Smooth muscle cell (in vitro differentiated cells): ENCODE results near the gene ETFA. TPM values are rescaled to one million over a fixed set of nuclear protein-coding genes. Genes with fewer than 3 reads are reported as not detected.
"Not testable (repeated sequence)": the region's sequence is repeated elsewhere in the genome, so short reads cannot be mapped to it uniquely, and the experiment has no call there.

Source experiments
- DNase-seq: peaks from one replicate; lab custom pipeline; 2025; ENCODE audit not compliant: unreplicated experiment; lab: John Stamatoyannopoulos, UW
- H2AFZ ChIP-seq: fragments of 200-600 bp; sonication (generic); 2 replicates; pipeline ENCODE4 v1.6.0; 2016; ENCODE audit warnings: antibody characterized with exemption, low read depth, mild to moderate bottlenecking
- H3F3A ChIP-seq: fragments of 200-600 bp; sonication (generic); 2 replicates; pipeline ENCODE4 v1.6.0; 2017; ENCODE audit warnings: antibody characterized with exemption, low read depth
- H3K27ac ChIP-seq: fragments of 200-600 bp; sonication (generic); 2 replicates; pipeline ENCODE4 v1.5.1; 2016; ENCODE audit warnings: low read depth, mild to moderate bottlenecking
- H3K27me3 ChIP-seq: fragments of 200-600 bp; sonication (generic); 2 replicates; pipeline ENCODE4 v1.6.1; 2016; ENCODE audit warnings: low read depth, mild to moderate bottlenecking
- H3K36me3 ChIP-seq: fragments of 200-600 bp; sonication (generic); 2 replicates; pipeline ENCODE4 v1.5.1; 2016; ENCODE audit warnings: low read depth
- H3K4me1 ChIP-seq: fragments of 200-600 bp; sonication (generic); 2 replicates; pipeline ENCODE4 v1.5.1; 2016; ENCODE audit warnings: low read depth
- H3K4me2 ChIP-seq: fragments of 200-600 bp; sonication (generic); 2 replicates; pipeline ENCODE4 v1.6.0; 2016; ENCODE audit warnings: mild to moderate bottlenecking
- H3K4me3 ChIP-seq: fragments of 200-600 bp; sonication (generic); 2 replicates; pipeline ENCODE4 v1.5.1; 2016; ENCODE audit warnings: mild to moderate bottlenecking
- H3K79me2 ChIP-seq: fragments of 200-600 bp; sonication (generic); 2 replicates; pipeline ENCODE4 v1.6.0; 2016; ENCODE audit warnings: low read depth, mild to moderate bottlenecking
- H3K9ac ChIP-seq: fragments of 200-600 bp; sonication (generic); 2 replicates; pipeline ENCODE4 v1.6.0; 2016; ENCODE audit warnings: low read depth
- H3K9me3 ChIP-seq: fragments of 200-600 bp; sonication (generic); replicated peaks from 2 replicates; pipeline ENCODE4 v1.5.1; 2016; ENCODE audit warnings: low read depth
- H4K20me1 ChIP-seq: fragments of 200-600 bp; sonication (generic); 2 replicates; pipeline ENCODE4 v1.6.0; 2016; ENCODE audit warnings: low read depth
- CTCF ChIP-seq: fragments of 200-600 bp; sonication (generic); IDR thresholded peaks from 2 replicates; pipeline ENCODE4 v1.5.1; 2017; ENCODE audit warnings: borderline replicate concordance, mild to moderate bottlenecking, antibody characterized with exemption; ENCODE audit not compliant: insufficient read depth, poor library complexity, severe bottlenecking
- WGBS: methylation state at CpG from one replicate; pipeline ENCODE4 v1.1.7; 2016; ENCODE audit warnings: low lambda C conversion rate; 5-methylcytosine and 5-hydroxymethylcytosine counted together
- polyA plus RNA-seq: library from polyadenylated mRNA; unstranded; fragments of >200 nt; fragmentation: Nextera tagmentation; extraction: Ambion mirVana; gene quantifications from 2 replicates; pipeline ENCODE4 v1.2.1, GENCODE V29; 2016
- total RNA-seq: library from RNA; depleted of rRNA; stranded (reverse); fragments of >200 nt; gene quantifications from 2 replicates; pipeline ENCODE4 v1.2.3, GENCODE V29; 2014

ETFA gene
- total and polyA plus RNA-seq, 2 experiments from 2014 or later: 98.0 to 119 TPM

- H3K9ac ChIP-seq: no peak overlapping the region
- no peaks in the 10 kb centered on the region for H3K27me3 ChIP-seq
- H3F3A ChIP-seq: no peaks in the 10 kb centered on the region
- H3K27ac ChIP-seq: no peak overlapping the region
- no peak overlapping the region for H3K4me3 ChIP-seq
- peaks cover 97% of the 10 kb centered on the region for H4K20me1 ChIP-seq
- no peak overlapping the region for H3K4me2 ChIP-seq
- H3K79me2 ChIP-seq: peaks cover 93% of the 10 kb centered on the region
- no peak for TF ChIP-seq CTCF
- no peaks in the 10 kb centered on the region for H3K9me3 ChIP-seq
- H3K36me3 ChIP-seq: no peaks in the 10 kb centered on the region
- no peak for DNase-seq
- H3K4me1 ChIP-seq: no peaks in the 10 kb centered on the region
- H2AFZ ChIP-seq: no peak overlapping the region
- WGBS: 100% methylated on average over 1 of the region's 1 CpG
Observed at GRCh38 chr15:76296849-76297248, 14.4 kb downstream of the ETFA start.

- H3K4me2 ChIP-seq, H2AFZ ChIP-seq, DNase-seq, H3K4me1 ChIP-seq, H3K9ac ChIP-seq, H3K36me3 ChIP-seq, H3K27ac ChIP-seq, H3F3A ChIP-seq, H3K9me3 ChIP-seq, H3K4me3 ChIP-seq, H3K27me3 ChIP-seq: not testable (repeated sequence)
- Histone ChIP-seq H4K20me1 (peaks cover 89% of the 10 kb centered on the region), H3K79me2 (peaks cover 72% of the 10 kb centered on the region)
- 95% methylated on average over 1 of the region's 1 CpG for WGBS
Observed at GRCh38 chr15:76294463-76294862, 16.8 kb downstream of the ETFA start.

- H3K4me3 ChIP-seq: no peak overlapping the region
- H3K9me3 ChIP-seq: no peaks in the 10 kb centered on the region
- H3K9ac ChIP-seq: no peak overlapping the region
- H2AFZ ChIP-seq: no peak overlapping the region
- 77% methylated on average over 1 of the region's 1 CpG for WGBS
- DNase-seq: no peak
- H4K20me1 ChIP-seq: peaks cover 84% of the 10 kb centered on the region
- no peaks in the 10 kb centered on the region for H3F3A ChIP-seq
- H3K27me3 ChIP-seq: no peaks in the 10 kb centered on the region
- no peak overlapping the region for H3K4me2 ChIP-seq
- peaks cover 61% of the 10 kb centered on the region for H3K79me2 ChIP-seq
- no peaks in the 10 kb centered on the region for H3K4me1 ChIP-seq
- H3K27ac ChIP-seq: no peak overlapping the region
- H3K36me3 ChIP-seq: no peaks in the 10 kb centered on the region
- TF ChIP-seq CTCF: no peak
Observed at GRCh38 chr15:76293361-76293760, 17.9 kb downstream of the ETFA start.

- Histone ChIP-seq H3K4me2 (no peak overlapping the region), H3K4me1 (no peaks in the 10 kb centered on the region), H4K20me1 (peaks cover 51% of the 10 kb centered on the region), H3K9ac (no peak overlapping the region), H3K4me3 (no peak overlapping the region), H3K36me3 (peaks cover 17% of the 10 kb centered on the region), H3K27me3 (no peaks in the 10 kb centered on the region), H3K27ac (no peak overlapping the region), H2AFZ (no peak overlapping the region), H3F3A (no peaks in the 10 kb centered on the region), H3K9me3 (no peaks in the 10 kb centered on the region), H3K79me2 (peaks cover 26% of the 10 kb centered on the region)
- WGBS: 67% methylated on average over 3 of the region's 3 CpGs
- no peak for TF ChIP-seq CTCF
- DNase-seq: no peak
Observed at GRCh38 chr15:76289582-76289981, 21.7 kb downstream of the ETFA start.
